Loucy (cell line): Measurements from ENCODE around the gene UNC93A.
"Not testable (repeated sequence)": the region's sequence is repeated elsewhere in the genome, so short reads cannot be mapped to it uniquely, and the experiment has no call there.

ENCODE experiments used
- H2AFZ ChIP-seq: fragments of 200-600 bp; sonication (generic); 2 replicates; pipeline ENCODE4 v1.6.0; 2016; ENCODE audit warnings: antibody characterized with exemption, mild to moderate bottlenecking, low read length, moderate library complexity
- H3F3A ChIP-seq: fragments of 200-600 bp; 2 replicates; pipeline ENCODE4 v1.6.0; 2016; ENCODE audit warnings: antibody characterized with exemption, low read depth, mild to moderate bottlenecking
- H3K27me3 ChIP-seq: fragments of 200-600 bp; sonication (generic); 2 replicates; pipeline ENCODE4 v1.6.1; 2014; ENCODE audit warnings: low read length, mild to moderate bottlenecking; ENCODE audit not compliant: insufficient read depth, poor library complexity, severe bottlenecking
- H3K36me3 ChIP-seq: fragments of 200-600 bp; sonication (generic); 2 replicates; pipeline ENCODE4 v1.6.1; 2016; ENCODE audit warnings: low read length; ENCODE audit not compliant: insufficient read depth
- H3K4me1 ChIP-seq: fragments of 200-600 bp; sonication (generic); 2 replicates; pipeline ENCODE4 v1.5.1; 2014; ENCODE audit warnings: low read length, mild to moderate bottlenecking; ENCODE audit not compliant: insufficient read depth, poor library complexity, severe bottlenecking
- H3K4me2 ChIP-seq: fragments of 200-600 bp; sonication (generic); 2 replicates; pipeline ENCODE4 v1.6.0; 2014; ENCODE audit warnings: antibody characterized with exemption, low read length, low read depth, mild to moderate bottlenecking; ENCODE audit not compliant: poor library complexity, severe bottlenecking
- H3K4me3 ChIP-seq: fragments of 200-600 bp; sonication (generic); 2 replicates; pipeline ENCODE4 v1.5.1; 2014; ENCODE audit warnings: low read length, mild to moderate bottlenecking, mixed read lengths; ENCODE audit not compliant: poor library complexity, severe bottlenecking
- H3K79me2 ChIP-seq: fragments of 200-600 bp; sonication (generic); 2 replicates; pipeline ENCODE4 v1.6.1; 2014; ENCODE audit warnings: low read length; ENCODE audit not compliant: insufficient read depth
- H3K9ac ChIP-seq: fragments of 200-600 bp; sonication (generic); 2 replicates; pipeline ENCODE4 v1.6.0; 2014; ENCODE audit warnings: mild to moderate bottlenecking, low read depth, low read length, moderate library complexity; ENCODE audit not compliant: poor library complexity, severe bottlenecking
- H3K9me2 ChIP-seq: fragments of 200-600 bp; sonication (generic); replicated peaks from 2 replicates; pipeline ENCODE4 v1.6.1; 2016; ENCODE audit warnings: low read depth, low read length, mixed read lengths
- H3K9me3 ChIP-seq: fragments of 200-600 bp; sonication (generic); 2 replicates; pipeline ENCODE4 v1.6.1; 2014; ENCODE audit warnings: mild to moderate bottlenecking, antibody characterized with exemption, low read length, low read depth; ENCODE audit not compliant: insufficient read depth
- H4K20me1 ChIP-seq: fragments of 200-600 bp; sonication (generic); 2 replicates; pipeline ENCODE4 v1.6.0; 2014; ENCODE audit warnings: antibody characterized with exemption, low read length, mild to moderate bottlenecking; ENCODE audit not compliant: insufficient read depth, poor library complexity, severe bottlenecking
- CTCF ChIP-seq: fragments of 200-600 bp; sonication (generic); conservative IDR thresholded peaks from 2 replicates; pipeline ENCODE4 v1.5.1; 2014; ENCODE audit warnings: mild to moderate bottlenecking, antibody characterized with exemption, low read length
- EZH2phosphoT487 ChIP-seq: fragments of 200-600 bp; IDR thresholded peaks from 2 replicates; pipeline ENCODE4 v1.6.1; 2018; ENCODE audit warnings: antibody characterized with exemption, mild to moderate bottlenecking, moderate library complexity, borderline replicate concordance

Gene UNC93A

GRCh38 chr6:167282165-167282564 is 8.9 kb upstream of the UNC93A start:
- H3K79me2 ChIP-seq: no peaks in the 10 kb centered on the region
- H3K4me2 ChIP-seq: no peak overlapping the region
- no peaks in the 10 kb centered on the region for H3K36me3 ChIP-seq
- H3F3A ChIP-seq: no peaks in the 10 kb centered on the region
- H4K20me1 ChIP-seq: no peaks in the 10 kb centered on the region
- no peak for TF ChIP-seq CTCF
- TF ChIP-seq EZH2phosphoT487: no peak
- H3K9me2 ChIP-seq: no peaks in the 10 kb centered on the region
- H3K9me3 ChIP-seq: no peaks in the 10 kb centered on the region
- no peak overlapping the region for H2AFZ ChIP-seq
- no peaks in the 10 kb centered on the region for H3K4me1 ChIP-seq
- H3K9ac ChIP-seq: no peak overlapping the region
- no peaks in the 10 kb centered on the region for H3K27me3 ChIP-seq
- no peak overlapping the region for H3K4me3 ChIP-seq

- H3K9me2 ChIP-seq, H3K9ac ChIP-seq, H4K20me1 ChIP-seq, H3F3A ChIP-seq, H3K79me2 ChIP-seq, H2AFZ ChIP-seq, H3K9me3 ChIP-seq, H3K36me3 ChIP-seq, H3K27me3 ChIP-seq, H3K4me3 ChIP-seq, H3K4me1 ChIP-seq, H3K4me2 ChIP-seq: not testable (repeated sequence)
Observed at GRCh38 chr6:167284565-167284964, 6.5 kb upstream of the UNC93A start.

- no peak overlapping the region for H2AFZ ChIP-seq
- no peaks in the 10 kb centered on the region for H3K4me1 ChIP-seq
- TF ChIP-seq CTCF (no peak), EZH2phosphoT487 (no peak)
Observed at GRCh38 chr6:167285077-167285770, 5.9 kb upstream of the UNC93A start.

GRCh38 chr6:167287513-167288048 is 3.5 kb upstream of the UNC93A start:
- Histone ChIP-seq H4K20me1 (no peaks in the 10 kb centered on the region), H3K36me3 (no peaks in the 10 kb centered on the region), H3K9ac (no peak overlapping the region), H3K9me3 (no peaks in the 10 kb centered on the region), H3K9me2 (no peaks in the 10 kb centered on the region), H2AFZ (no peak overlapping the region), H3K79me2 (no peaks in the 10 kb centered on the region), H3K4me3 (no peak overlapping the region), H3K4me2 (no peak overlapping the region), H3F3A (no peaks in the 10 kb centered on the region), H3K27me3 (no peaks in the 10 kb centered on the region), H3K4me1 (no peaks in the 10 kb centered on the region)
- TF ChIP-seq EZH2phosphoT487 (no peak), CTCF (no peak)

More at GRCh38 chr6:167285077-167285770, 5.9 kb upstream of the UNC93A start:
- Histone ChIP-seq H3K27me3 (no peaks in the 10 kb centered on the region), H3K79me2 (no peaks in the 10 kb centered on the region), H3K9ac (no peak overlapping the region), H3K9me2 (no peaks in the 10 kb centered on the region), H4K20me1 (no peaks in the 10 kb centered on the region), H3K4me3 (no peak overlapping the region), H3K36me3 (no peaks in the 10 kb centered on the region), H3K9me3 (no peaks in the 10 kb centered on the region), H3K4me2 (no peak overlapping the region), H3F3A (no peaks in the 10 kb centered on the region)
